HEK293 (cell line): Measurements from ENCODE around the gene ZNF606.
"Not testable (repeated sequence)": the region's sequence is repeated elsewhere in the genome, so short reads cannot be mapped to it uniquely, and the experiment has no call there.

ENCODE experiments used
- CTCF ChIA-PET: fragments of 350-600 bp; formaldehyde crosslinking; extraction: SDS; loops from one replicate; lab custom pipeline; 2021; ENCODE audit warnings: antibody characterized with exemption; lab: Yijun Ruan, JAX
- POLR2A ChIA-PET: fragments of 300-600 bp; formaldehyde crosslinking; extraction: SDS; loops from one replicate; lab custom pipeline; 2020; ENCODE audit warnings: antibody characterized with exemption, inconsistent platforms; lab: Yijun Ruan, JAX
- H3K27ac ChIP-seq: fragments of 200-500 bp; sonication (Bioruptor generic); 2 replicates; pipeline ENCODE4 v1.5.1; 2014; ENCODE audit warnings: low read depth, low read length, control low read depth, inconsistent platforms; ENCODE audit errors: extremely low read depth
- H3K36me3 ChIP-seq, 2 experiments: fragments of 200-500 bp in 1 of 2; sonication (Bioruptor generic) in 1 of 2; 1 replicate in 1 of 2; 2 replicates in 1 of 2; pipeline ENCODE4 v1.5.1; 2014 to 2017; ENCODE audit warnings: inconsistent platforms in 2 of 2, low read length in 2 of 2; ENCODE audit not compliant: control insufficient read depth in 2 of 2, insufficient read depth in 1 of 2
- H3K4me1 ChIP-seq: fragments of 200-500 bp; sonication (Bioruptor generic); 2 replicates; pipeline ENCODE4 v1.5.1; 2014; ENCODE audit warnings: mild to moderate bottlenecking, low read length, inconsistent platforms; ENCODE audit not compliant: control insufficient read depth, insufficient read depth
- H3K4me3 ChIP-seq: 2 replicates; pipeline ENCODE4 v1.5.1; 2011; ENCODE audit warnings: low read depth, mild to moderate bottlenecking, control low read depth, low read length, moderate library complexity
- H3K9me3 ChIP-seq: fragments of 200-500 bp; sonication (Bioruptor generic); 2 replicates; pipeline ENCODE4 v1.5.1; 2014; ENCODE audit warnings: low read depth, low read length, inconsistent platforms; ENCODE audit not compliant: control insufficient read depth, insufficient read depth
- EGR2 ChIP-seq: fragments of 450-650 bp; formaldehyde crosslinking; IDR thresholded peaks from 2 replicates; pipeline ENCODE4 v1.5.1; 2016; ENCODE audit warnings: low read depth, missing biosample characterization, missing genetic modification characterization
- GLI4 ChIP-seq: fragments of 450-650 bp; formaldehyde crosslinking; IDR thresholded peaks from 2 replicates; pipeline ENCODE4 v1.5.1; 2016; ENCODE audit warnings: missing biosample characterization, missing genetic modification characterization
- KLF7 ChIP-seq: fragments of 450-650 bp; formaldehyde crosslinking; IDR thresholded peaks from 2 replicates; pipeline ENCODE4 v1.5.1; 2016; ENCODE audit warnings: missing biosample characterization, missing genetic modification characterization, borderline replicate concordance
- ZBTB17 ChIP-seq: fragments of 450-650 bp; formaldehyde crosslinking; IDR thresholded peaks from 2 replicates; pipeline ENCODE4 v1.5.1; 2016; ENCODE audit warnings: missing biosample characterization, missing genetic modification characterization
- ZBTB20 ChIP-seq: fragments of 450-650 bp; formaldehyde crosslinking; IDR thresholded peaks from 2 replicates; pipeline ENCODE4 v1.5.1; 2016; ENCODE audit warnings: missing biosample characterization, missing genetic modification characterization
- ZFP3 ChIP-seq: fragments of 450-650 bp; formaldehyde crosslinking; IDR thresholded peaks from 2 replicates; pipeline ENCODE4 v1.5.1; 2016; ENCODE audit warnings: low read depth, missing biosample characterization, missing genetic modification characterization
- ZNF19 ChIP-seq: fragments of 450-650 bp; formaldehyde crosslinking; IDR thresholded peaks from 2 replicates; pipeline ENCODE4; 2016; ENCODE audit warnings: missing biosample characterization, missing genetic modification characterization, low read depth
- ZNF311 ChIP-seq: fragments of 450-650 bp; formaldehyde crosslinking; IDR thresholded peaks from 2 replicates; pipeline ENCODE4 v1.5.1; 2017; ENCODE audit warnings: missing biosample characterization, missing genetic modification characterization, borderline replicate concordance
- ZNF426 ChIP-seq: fragments of 450-650 bp; formaldehyde crosslinking; IDR thresholded peaks from 2 replicates; pipeline ENCODE4 v1.5.1; 2017; ENCODE audit warnings: missing biosample characterization, missing genetic modification characterization, mild to moderate bottlenecking, inconsistent platforms, moderate library complexity
- ZNF626 ChIP-seq: fragments of 450-650 bp; sonication (Bioruptor Pico); formaldehyde crosslinking; IDR thresholded peaks from 2 replicates; pipeline ENCODE4 v1.5.1; 2018; ENCODE audit warnings: missing biosample characterization, missing genetic modification characterization, inconsistent platforms
- ZNF747 ChIP-seq: fragments of 450-650 bp; formaldehyde crosslinking; IDR thresholded peaks from 2 replicates; pipeline ENCODE4 v1.5.1; 2016; ENCODE audit warnings: missing biosample characterization, missing genetic modification characterization
- ZNF837 ChIP-seq: fragments of 450-650 bp; formaldehyde crosslinking; IDR thresholded peaks from 2 replicates; pipeline ENCODE4 v1.5.1; 2016; ENCODE audit warnings: missing biosample characterization, missing genetic modification characterization
- TF ChIP-seq, protein P1 (sequence below): fragments of 450-650 bp; formaldehyde crosslinking; IDR thresholded peaks from 2 replicates; pipeline ENCODE4 v1.5.1; 2016; ENCODE audit warnings: missing biosample characterization, missing genetic modification characterization
- TF ChIP-seq, protein P2 (sequence below): fragments of 450-650 bp; formaldehyde crosslinking; IDR thresholded peaks from 2 replicates; pipeline ENCODE4 v1.5.1; 2016; ENCODE audit warnings: missing biosample characterization, missing genetic modification characterization
- TF ChIP-seq, protein P3 (sequence below): fragments of 450-650 bp; formaldehyde crosslinking; IDR thresholded peaks from 2 replicates; pipeline ENCODE4 v1.5.1; 2016; ENCODE audit warnings: missing biosample characterization, missing genetic modification characterization

ZNF606 gene

DNA sequence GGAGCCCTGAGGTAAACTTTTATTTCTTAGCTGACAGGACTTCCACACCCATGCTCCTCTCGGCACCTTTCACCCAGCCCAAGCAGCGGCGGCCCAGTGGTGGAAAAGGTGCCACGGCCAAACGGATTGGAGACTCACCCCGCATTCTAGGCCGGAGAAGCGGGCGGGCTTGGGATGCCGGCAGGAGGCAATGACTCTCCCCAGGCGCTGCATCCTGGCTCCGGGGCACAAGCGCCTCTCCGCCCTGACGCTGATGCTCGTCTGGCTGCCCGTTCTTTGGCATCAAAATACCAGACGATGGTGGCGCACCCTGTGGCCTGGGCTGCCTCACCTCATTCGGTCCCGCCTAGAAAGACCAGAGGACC, 6.7 kb upstream of the ZNF606 start:
- POLR2A ChIA-PET: interaction anchor here (0.6 kb wide), 1 partner anchor 198 kb away, joined by 4 read pairs; no protein-coding TSS in a partner anchor
- Histone ChIP-seq H3K9me3 (no peaks in the 10 kb centered on the region; the same call in none of the 2 replicates), H3K27ac (no peak overlapping the region), H3K4me3 (peak overlapping the region; percentile 56), H3K36me3 (peaks cover 4 to 27% of the 10 kb centered on the region in 2 experiments; a peak in 2 of 3 replicates), H3K4me1 (no peaks in the 10 kb centered on the region)
- CTCF ChIA-PET: no interaction called here
- TF ChIP-seq EGR2 (no peak), ZBTB17 (tag by site-specific recombination) (0 out of 2 replicates have a peak, but pooled peaks have one; percentile 38)

DNA sequence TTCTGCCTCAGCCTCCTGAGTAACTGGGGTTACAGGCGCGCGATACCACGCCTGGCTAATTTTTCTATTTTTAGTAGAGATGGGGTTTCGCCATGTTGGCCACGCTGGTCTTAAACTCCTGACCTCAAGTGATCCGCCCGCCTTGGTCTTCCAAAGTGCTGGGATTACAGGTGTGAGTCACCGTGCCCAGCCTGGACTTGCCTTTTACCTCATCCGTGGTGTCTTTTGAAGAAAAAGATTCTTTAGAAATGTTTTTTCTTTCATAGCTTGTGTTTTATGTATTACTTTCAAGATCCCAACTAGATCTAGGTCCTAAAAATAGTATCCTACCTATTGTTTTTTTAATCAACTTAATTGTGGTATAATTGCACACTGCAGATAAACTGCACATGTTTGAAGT, 6.3 kb upstream of the ZNF606 start:
- H3K9me3 ChIP-seq, H3K4me1 ChIP-seq, H3K27ac ChIP-seq: not testable (repeated sequence)
- CTCF ChIA-PET: interaction anchor here (0.6 kb wide), 1 partner anchor 172 kb away, joined by 3 read pairs; no protein-coding TSS in a partner anchor
- peaks cover 4 to 31% of the 10 kb centered on the region in 2 experiments; a peak in 2 of 3 replicates for H3K36me3 ChIP-seq
- POLR2A ChIA-PET: interaction anchor here (0.6 kb wide), 1 partner anchor 198 kb away, joined by 4 read pairs; no protein-coding TSS in a partner anchor
- peak overlapping the region; percentile 56 for H3K4me3 ChIP-seq

DNA sequence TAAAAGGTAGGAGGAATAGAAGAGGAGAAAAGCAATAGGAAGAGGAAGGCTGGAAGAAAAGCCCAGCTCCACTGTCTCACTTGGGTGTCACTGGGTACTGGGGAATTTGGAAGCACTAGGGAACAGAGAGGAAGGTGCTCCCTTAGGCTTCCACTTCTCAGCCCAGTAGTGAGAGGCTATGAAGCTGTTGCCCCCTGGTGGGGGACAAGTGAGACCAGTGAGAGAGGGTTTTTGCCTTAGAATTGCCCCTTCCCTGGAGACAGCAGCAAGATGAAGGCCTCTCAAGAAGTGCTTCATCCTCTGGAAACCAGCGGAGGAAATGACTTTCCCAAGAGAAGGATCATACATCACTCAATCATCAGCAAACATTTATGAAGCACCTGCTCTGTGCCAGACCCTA, 4.7 kb upstream of the ZNF606 start:
- ChIA-PET CTCF (interaction anchor here (0.6 kb wide), 2 partner anchors 16 to 29 kb away, joined by 3 to 4 read pairs; no protein-coding TSS in a partner anchor), POLR2A (no interaction called here)
- TF ChIP-seq ZNF747 (tag by site-specific recombination): no peak
- TF ChIP-seq ZFP3 (tag by site-specific recombination): no peak
- TF ChIP-seq ZBTB20 (tag by site-specific recombination): no peak
- no peak for TF ChIP-seq GLI4 (tag by site-specific recombination)
- TF ChIP-seq ZNF311 (tag by site-specific recombination): no peak
- TF ChIP-seq, protein P1, sequence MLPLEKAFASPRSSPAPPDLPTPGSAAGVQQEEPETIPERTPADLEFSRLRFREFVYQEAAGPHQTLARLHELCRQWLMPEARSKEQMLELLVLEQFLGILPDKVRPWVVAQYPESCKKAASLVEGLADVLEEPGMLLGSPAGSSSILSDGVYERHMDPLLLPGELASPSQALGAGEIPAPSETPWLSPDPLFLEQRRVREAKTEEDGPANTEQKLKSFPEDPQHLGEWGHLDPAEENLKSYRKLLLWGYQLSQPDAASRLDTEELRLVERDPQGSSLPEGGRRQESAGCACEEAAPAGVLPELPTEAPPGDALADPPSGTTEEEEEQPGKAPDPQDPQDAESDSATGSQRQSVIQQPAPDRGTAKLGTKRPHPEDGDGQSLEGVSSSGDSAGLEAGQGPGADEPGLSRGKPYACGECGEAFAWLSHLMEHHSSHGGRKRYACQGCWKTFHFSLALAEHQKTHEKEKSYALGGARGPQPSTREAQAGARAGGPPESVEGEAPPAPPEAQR (tag by site-specific recombination): no peak
- TF ChIP-seq, protein P2, sequence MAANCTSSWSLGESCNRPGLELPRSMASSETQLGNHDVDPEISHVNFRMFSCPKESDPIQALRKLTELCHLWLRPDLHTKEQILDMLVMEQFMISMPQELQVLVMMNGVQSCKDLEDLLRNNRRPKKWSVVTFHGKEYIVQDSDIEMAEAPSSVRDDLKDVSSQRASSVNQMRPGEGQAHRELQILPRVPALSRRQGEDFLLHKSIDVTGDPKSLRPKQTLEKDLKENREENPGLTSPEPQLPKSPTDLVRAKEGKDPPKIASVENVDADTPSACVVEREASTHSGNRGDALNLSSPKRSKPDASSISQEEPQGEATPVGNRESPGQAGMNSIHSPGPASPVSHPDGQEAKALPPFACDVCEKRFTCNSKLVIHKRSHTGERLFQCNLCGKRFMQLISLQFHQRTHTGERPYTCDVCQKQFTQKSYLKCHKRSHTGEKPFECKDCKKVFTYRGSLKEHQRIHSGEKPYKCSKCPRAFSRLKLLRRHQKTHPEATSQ (tag by site-specific recombination): no peak
- no peak for TF ChIP-seq KLF7 (tag by site-specific recombination)
- TF ChIP-seq ZNF837 (tag by site-specific recombination): no peak
- TF ChIP-seq, protein P3, sequence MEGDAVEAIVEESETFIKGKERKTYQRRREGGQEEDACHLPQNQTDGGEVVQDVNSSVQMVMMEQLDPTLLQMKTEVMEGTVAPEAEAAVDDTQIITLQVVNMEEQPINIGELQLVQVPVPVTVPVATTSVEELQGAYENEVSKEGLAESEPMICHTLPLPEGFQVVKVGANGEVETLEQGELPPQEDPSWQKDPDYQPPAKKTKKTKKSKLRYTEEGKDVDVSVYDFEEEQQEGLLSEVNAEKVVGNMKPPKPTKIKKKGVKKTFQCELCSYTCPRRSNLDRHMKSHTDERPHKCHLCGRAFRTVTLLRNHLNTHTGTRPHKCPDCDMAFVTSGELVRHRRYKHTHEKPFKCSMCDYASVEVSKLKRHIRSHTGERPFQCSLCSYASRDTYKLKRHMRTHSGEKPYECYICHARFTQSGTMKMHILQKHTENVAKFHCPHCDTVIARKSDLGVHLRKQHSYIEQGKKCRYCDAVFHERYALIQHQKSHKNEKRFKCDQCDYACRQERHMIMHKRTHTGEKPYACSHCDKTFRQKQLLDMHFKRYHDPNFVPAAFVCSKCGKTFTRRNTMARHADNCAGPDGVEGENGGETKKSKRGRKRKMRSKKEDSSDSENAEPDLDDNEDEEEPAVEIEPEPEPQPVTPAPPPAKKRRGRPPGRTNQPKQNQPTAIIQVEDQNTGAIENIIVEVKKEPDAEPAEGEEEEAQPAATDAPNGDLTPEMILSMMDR (tag by site-specific recombination): no peak
- TF ChIP-seq ZNF626: no peak
- no peak for TF ChIP-seq ZNF19 (tag by site-specific recombination)
- TF ChIP-seq ZNF426 (tag by site-specific recombination): no peak
- Histone ChIP-seq H3K4me1 (peaks cover 4% of the 10 kb centered on the region), H3K27ac (no peak overlapping the region), H3K9me3 (peaks cover 5% of the 10 kb centered on the region), H3K36me3 (peaks cover 4 to 32% of the 10 kb centered on the region in 2 experiments; a peak in 2 of 3 replicates), H3K4me3 (no peak overlapping the region)
